Colonic mucosa (tissue), 4 donors: ENCODE measurements around the gene RALGAPA2. TPM values are rescaled to one million over a fixed set of nuclear protein-coding genes. Genes with fewer than 3 reads are reported as not detected.

ENCODE experiments used
- DNase-seq: peaks from one replicate; pipeline ENCODE4 v3.0.0-alpha.2; 2020
- H3K27ac ChIP-seq: fragments of 200-600 bp; one replicate; pipeline ENCODE4 v1.8.0; 2021
- H3K27me3 ChIP-seq: fragments of 200-600 bp; one replicate; pipeline ENCODE4 v1.8.0; 2021
- H3K36me3 ChIP-seq: fragments of 200-600 bp; one replicate; pipeline ENCODE4 v1.8.0; 2021
- H3K4me1 ChIP-seq: fragments of 200-600 bp; one replicate; pipeline ENCODE4 v1.8.0; 2021; ENCODE audit warnings: mild to moderate bottlenecking
- H3K4me3 ChIP-seq: fragments of 200-600 bp; one replicate; pipeline ENCODE4 v1.8.0; 2021
- H3K9ac ChIP-seq, 2 donors: one replicate each; pipeline ENCODE4 v1.7.0; 2013; ENCODE audit warnings: control low read depth in 2 of 2, low read depth in 2 of 2, low read length in 2 of 2
- H3K9me3 ChIP-seq: fragments of 200-600 bp; one replicate; pipeline ENCODE4 v1.8.0; 2021
- intact Hi-C: fragments of 100-400 bp; cut with DNase I; formaldehyde crosslinking; loops from one replicate; pipeline ENCODE4 v1.14.1; 2022
- total RNA-seq, 2 donors: library from RNA; stranded (reverse); fragmentation: NEBNext Ultra II Directional in 1 of 2; extraction: Animal tissue kit (Norgen Biotek cat#: 25700) in 1 of 2; gene quantifications; one replicate each; pipeline ENCODE4 v1.2.1, GENCODE V29; 2021
- TF ChIP-seq, protein P1 (sequence below): fragments of 200-600 bp; IDR thresholded peaks from one replicate; pipeline ENCODE4 v1.8.0; 2022; ENCODE audit warnings: antibody characterized with exemption, mild to moderate bottlenecking
- donor health status: healthy.
- donor health status: DM: no; HTN: no; CAD: no.
- donor health status: DM: no; HTN: no; CAD: no.

RALGAPA2 gene
- total RNA-seq, 2 donors from 2014 or later = 64.5 to 66.1 TPM

DNA sequence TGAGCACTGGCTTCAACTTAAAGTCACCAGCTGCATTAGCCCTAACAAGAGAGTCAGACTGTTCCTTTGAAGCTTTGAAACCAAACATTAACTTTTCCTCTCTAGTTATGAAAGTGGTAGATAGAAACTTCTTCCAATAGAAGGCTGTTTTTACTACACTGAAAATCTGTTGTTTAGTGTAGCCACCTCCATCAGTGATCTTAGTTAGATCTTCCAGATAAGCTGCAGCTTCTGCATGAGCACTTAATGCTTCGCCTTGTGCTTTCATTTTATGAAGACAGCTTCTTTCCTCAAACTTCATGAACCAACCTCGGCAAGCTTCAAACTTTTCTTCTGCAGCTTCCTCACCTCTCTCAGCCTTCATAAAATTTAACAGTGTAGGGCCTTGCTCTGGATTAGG is 211.3 kb downstream of the RALGAPA2 start:
- no peak overlapping the region for H3K27ac ChIP-seq
- H3K4me1 ChIP-seq = no peaks in the 10 kb centered on the region
- H3K4me3 ChIP-seq = no peak overlapping the region
- no peaks in the 10 kb centered on the region for H3K9me3 ChIP-seq
- TF ChIP-seq, protein P1, sequence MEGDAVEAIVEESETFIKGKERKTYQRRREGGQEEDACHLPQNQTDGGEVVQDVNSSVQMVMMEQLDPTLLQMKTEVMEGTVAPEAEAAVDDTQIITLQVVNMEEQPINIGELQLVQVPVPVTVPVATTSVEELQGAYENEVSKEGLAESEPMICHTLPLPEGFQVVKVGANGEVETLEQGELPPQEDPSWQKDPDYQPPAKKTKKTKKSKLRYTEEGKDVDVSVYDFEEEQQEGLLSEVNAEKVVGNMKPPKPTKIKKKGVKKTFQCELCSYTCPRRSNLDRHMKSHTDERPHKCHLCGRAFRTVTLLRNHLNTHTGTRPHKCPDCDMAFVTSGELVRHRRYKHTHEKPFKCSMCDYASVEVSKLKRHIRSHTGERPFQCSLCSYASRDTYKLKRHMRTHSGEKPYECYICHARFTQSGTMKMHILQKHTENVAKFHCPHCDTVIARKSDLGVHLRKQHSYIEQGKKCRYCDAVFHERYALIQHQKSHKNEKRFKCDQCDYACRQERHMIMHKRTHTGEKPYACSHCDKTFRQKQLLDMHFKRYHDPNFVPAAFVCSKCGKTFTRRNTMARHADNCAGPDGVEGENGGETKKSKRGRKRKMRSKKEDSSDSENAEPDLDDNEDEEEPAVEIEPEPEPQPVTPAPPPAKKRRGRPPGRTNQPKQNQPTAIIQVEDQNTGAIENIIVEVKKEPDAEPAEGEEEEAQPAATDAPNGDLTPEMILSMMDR = no peak
- peaks cover 14% of the 10 kb centered on the region for H3K36me3 ChIP-seq
- H3K27me3 ChIP-seq = no peaks in the 10 kb centered on the region
- no peak overlapping the region for H3K9ac ChIP-seq
- no peak for DNase-seq
- intact Hi-C loops = no loop called here

DNA sequence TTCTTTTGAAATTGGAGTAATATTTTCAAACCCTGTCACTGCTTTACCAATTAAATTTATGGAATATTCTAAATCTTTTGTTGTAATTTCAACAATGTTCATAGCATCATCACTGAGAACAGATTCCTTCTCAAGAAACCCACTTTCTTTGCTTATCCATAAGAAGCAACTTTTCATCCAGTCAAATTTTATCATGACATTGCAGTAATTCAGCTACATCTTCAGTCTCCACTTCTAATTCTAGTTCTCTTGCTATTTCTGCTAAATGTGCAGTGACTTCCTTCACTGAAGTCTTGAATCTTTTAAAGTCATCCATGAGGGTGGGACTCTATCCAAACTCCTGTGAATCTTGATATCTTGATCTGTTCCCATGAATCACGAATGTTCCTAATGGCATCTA is 212.1 kb downstream of the RALGAPA2 start:
- Histone ChIP-seq H3K4me3 (no peak overlapping the region), H3K9me3 (no peaks in the 10 kb centered on the region), H3K9ac (no peak overlapping the region), H3K27me3 (no peaks in the 10 kb centered on the region), H3K36me3 (peaks cover 14% of the 10 kb centered on the region), H3K27ac (no peak overlapping the region), H3K4me1 (no peaks in the 10 kb centered on the region)
- TF ChIP-seq, protein P1 = no peak
- intact Hi-C loops = no loop called here
- DNase-seq = no peak

- intact Hi-C loops = no loop called here
- no peaks in the 10 kb centered on the region for H3K27me3 ChIP-seq
- no peak overlapping the region for H3K27ac ChIP-seq
- TF ChIP-seq, protein P1 = no peak
- no peaks in the 10 kb centered on the region for H3K4me1 ChIP-seq
- H3K9me3 ChIP-seq = no peaks in the 10 kb centered on the region
- peaks cover 14% of the 10 kb centered on the region for H3K36me3 ChIP-seq
- H3K4me3 ChIP-seq = no peak overlapping the region
- no peak for DNase-seq
- no peak overlapping the region for H3K9ac ChIP-seq
Measured at GRCh38 chr20:20499439-20499838, 213.0 kb downstream of the RALGAPA2 start.

DNA sequence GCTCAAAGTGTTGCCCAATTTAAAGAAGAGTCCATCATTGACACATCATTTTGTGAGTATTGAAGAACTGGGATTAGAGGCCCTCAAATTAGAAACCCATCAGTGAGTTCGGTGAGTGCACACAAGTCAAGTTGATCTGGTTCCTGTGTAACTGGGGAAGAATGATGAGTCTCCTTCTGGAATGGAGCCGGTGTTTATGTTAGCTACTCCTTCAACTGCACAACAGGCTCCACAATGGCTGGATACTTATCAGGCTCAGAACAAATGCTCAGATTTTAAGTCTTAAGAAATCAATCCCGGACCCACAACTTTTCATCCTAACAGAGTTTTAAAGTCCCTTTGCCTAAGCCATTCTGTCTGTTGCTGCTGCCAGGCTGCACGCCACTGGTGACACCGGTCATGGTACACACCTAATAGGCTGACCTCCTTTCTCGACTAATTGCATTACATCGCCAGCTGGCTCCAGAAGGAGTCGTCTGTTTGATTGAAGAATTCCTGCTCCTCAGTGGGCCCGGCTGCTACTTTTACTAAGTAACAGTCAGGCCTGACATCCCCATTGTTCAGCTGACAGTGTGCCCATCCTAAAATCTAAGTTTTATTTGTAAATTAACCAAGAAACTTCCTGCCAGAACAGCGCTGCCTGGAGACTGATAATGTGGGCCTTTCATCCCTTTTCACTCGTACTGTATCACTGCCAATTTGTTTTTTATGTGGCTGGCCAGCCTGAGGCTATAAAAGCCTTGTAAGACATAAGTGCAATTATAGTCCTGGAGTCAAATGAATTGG is 214.2 kb downstream of the RALGAPA2 start:
- Histone ChIP-seq H3K27ac (no peak overlapping the region), H3K36me3 (peaks cover 10% of the 10 kb centered on the region), H3K9ac (no peak overlapping the region), H3K4me1 (no peaks in the 10 kb centered on the region), H3K27me3 (no peaks in the 10 kb centered on the region), H3K4me3 (no peak overlapping the region), H3K9me3 (no peaks in the 10 kb centered on the region)
- intact Hi-C loops = no loop called here
- no peak for DNase-seq
- TF ChIP-seq, protein P1 = no peak

- Histone ChIP-seq H3K4me3 (no peak overlapping the region), H3K9me3 (no peaks in the 10 kb centered on the region), H3K36me3 (peaks cover 2% of the 10 kb centered on the region), H3K4me1 (no peaks in the 10 kb centered on the region), H3K27ac (no peak overlapping the region), H3K27me3 (no peaks in the 10 kb centered on the region), H3K9ac (no peak overlapping the region)
- TF ChIP-seq, protein P1 = no peak
- DNase-seq = no peak
- intact Hi-C loops = no loop called here
Measured at GRCh38 chr20:20497242-20497978, 215.0 kb downstream of the RALGAPA2 start.
